ENCODE data around the gene RSKR.
A peak's percentile ranks its signal among the peaks of the same experiment; 100 is the strongest.
"Not testable (repeated sequence)": the region's sequence is repeated elsewhere in the genome, so short reads cannot be mapped to it uniquely, and the experiment has no call there.

The RSKR gene

GRCh38 chr17:28613931-28614381 is at the start of gene RSKR:
Gene RSKR, minus strand, starts transcription at chr17:28614185. Its CDS starts 24 bp downstream, at chr17:28614161.
- DNase-seq, result no peak

GRCh38 chr17:28663723-28664122 is 49.7 kb upstream of the RSKR start:
- DNase-seq, result no peak

GRCh38 chr17:28662527-28662829 is 48.5 kb upstream of the RSKR start:
- no peak for DNase-seq

- DNase-seq, result peak; percentile 57
These were observed 47.9 kb upstream of the RSKR start, which contains the start of the genes SDF2 and SUPT6H for GRCh38 chr17:28661635-28662526. Gene SDF2, minus strand, starts transcription at chr17:28661906. Its CDS starts 30 bp downstream, at chr17:28661876. Gene SUPT6H, plus strand, starts transcription at chr17:28662205. Its CDS starts 11,197 bp downstream, at chr17:28673402.

- not testable (repeated sequence) for DNase-seq
These were observed 45.5 kb upstream of the RSKR start for GRCh38 chr17:28659497-28659881.

GRCh38 chr17:28658766-28659496 is 44.9 kb upstream of the RSKR start:
- DNase-seq, result not testable (repeated sequence)

- DNase-seq, result not testable (repeated sequence)
These were observed 44.4 kb upstream of the RSKR start for GRCh38 chr17:28658342-28658741.

- no peak for DNase-seq
These were observed 43.8 kb upstream of the RSKR start for GRCh38 chr17:28657756-28658155.

- no peak for DNase-seq
These were observed 41.2 kb upstream of the RSKR start for GRCh38 chr17:28655160-28655559.

GRCh38 chr17:28648698-28649097 is 34.7 kb upstream of the RSKR start:
- DNase-seq, result no peak

- DNase-seq, result no peak
These were observed 32.2 kb upstream of the RSKR start for GRCh38 chr17:28646039-28646754.

- DNase-seq, result no peak
These were observed 31.6 kb upstream of the RSKR start for GRCh38 chr17:28645576-28645939.

GRCh38 chr17:28644787-28645575 is 31.0 kb upstream of the RSKR start, which contains the start of gene BLTP2:
Gene BLTP2, minus strand, starts transcription at chr17:28645158. Its CDS starts 102 bp downstream, at chr17:28645056.
- peak; percentile 74 for DNase-seq

- DNase-seq, result peak; percentile 3
These were observed 30.2 kb upstream of the RSKR start for GRCh38 chr17:28643983-28644786.

- DNase-seq, result no peak
These were observed 27.6 kb upstream of the RSKR start for GRCh38 chr17:28641579-28641978.

- DNase-seq, result no peak
These were observed 21.5 kb upstream of the RSKR start for GRCh38 chr17:28635506-28635905.

GRCh38 chr17:28634206-28634865 is 20.4 kb upstream of the RSKR start:
- no peak for DNase-seq

- DNase-seq, result no peak
These were observed 12.8 kb upstream of the RSKR start for GRCh38 chr17:28626818-28627217.

- no peak for DNase-seq
These were observed 10.2 kb upstream of the RSKR start for GRCh38 chr17:28624148-28624547.

- no peak for DNase-seq
These were observed 9.7 kb upstream of the RSKR start for GRCh38 chr17:28623696-28624095.

GRCh38 chr17:28622186-28622585 is 8.2 kb upstream of the RSKR start:
- DNase-seq, result no peak

Data from NCI-H446 treated with DMSO at 0.1 percent for 48 hours (cell line).